Activated T-cell treated with anti-CD3 and anti-CD28 coated beads, Interleukin-2, amount 50 U/mL, for 72 hours (primary cell): ENCODE results near the gene EMSY. TPM values are rescaled to one million over a fixed set of nuclear protein-coding genes. Genes with fewer than 3 reads are reported as not detected.
A peak's percentile ranks its signal among the peaks of the same experiment; 100 is the strongest.
"Not testable (repeated sequence)": the region's sequence is repeated elsewhere in the genome, so short reads cannot be mapped to it uniquely, and the experiment has no call there.

Experiments
- ATAC-seq, 2 donors: fragments of 150-1000 bp; cut with Tn5 transposase; replicated peaks in 1 of 2; 2 replicates each; pipeline ENCODE4 v1.10.0; 2021; ENCODE audit warnings: moderate library complexity in 2 of 2, mild to moderate bottlenecking in 1 of 2
- DNase-seq, 2 donors: peaks; one replicate each; pipeline ENCODE4 v3.0.0; 2021 to 2022; ENCODE audit warnings: mixed read lengths in 1 of 2
- H3K27ac Mint-ChIP-seq: one replicate; pipeline ENCODE4 v1.8.0; 2022; ENCODE audit warnings: mild to moderate bottlenecking, moderate library complexity, mixed read lengths
- H3K27me3 Mint-ChIP-seq: one replicate; pipeline ENCODE4 v1.8.0; 2022; ENCODE audit warnings: low read depth, mixed read lengths
- H3K36me3 Mint-ChIP-seq, 2 donors: one replicate each; pipeline ENCODE4 v1.8.0; 2022; ENCODE audit warnings: mixed read lengths in 2 of 2, mild to moderate bottlenecking in 1 of 2; ENCODE audit not compliant: insufficient read depth in 2 of 2
- H3K4me1 Mint-ChIP-seq: one replicate; pipeline ENCODE4 v1.8.0; 2022; ENCODE audit warnings: low read depth, mixed read lengths
- H3K4me3 Mint-ChIP-seq, 2 donors: one replicate each; pipeline ENCODE4 v1.8.0; 2022; ENCODE audit warnings: mild to moderate bottlenecking in 2 of 2, mixed read lengths in 2 of 2, moderate library complexity in 2 of 2
- H3K9me3 Mint-ChIP-seq, 2 donors: one replicate each; pipeline ENCODE4 v1.8.0; 2022; ENCODE audit warnings: mixed read lengths in 2 of 2
- total RNA-seq, 2 donors: library from RNA; stranded (reverse); gene quantifications; one replicate each; pipeline ENCODE4 v1.2.3, GENCODE V29; 2022

The EMSY gene
- total RNA-seq, 2 donors from 2014 or later = 24.6 to 27.8 TPM

- peaks cover 6% of the 10 kb centered on the region for H3K27me3 Mint-ChIP-seq
- ATAC-seq (no peak), DNase-seq (no peak)
- peaks cover 0 to 1% of the 10 kb centered on the region in 2 donors for H3K36me3 Mint-ChIP-seq
- no peak overlapping the region for H3K4me3 Mint-ChIP-seq
- peak overlapping the region; percentile 54 for H3K27ac Mint-ChIP-seq
- H3K4me1 Mint-ChIP-seq = peaks cover 9% of the 10 kb centered on the region
- H3K9me3 Mint-ChIP-seq = no peaks in the 10 kb centered on the region
Measured at GRCh38 chr11:76568621-76569020, 123.8 kb downstream of the EMSY start.

GRCh38 chr11:76572181-76572875 lies 127.5 kb downstream of the EMSY start:
- not testable (repeated sequence) for H3K9me3 Mint-ChIP-seq, DNase-seq, H3K36me3 Mint-ChIP-seq, H3K27ac Mint-ChIP-seq, H3K27me3 Mint-ChIP-seq, H3K4me1 Mint-ChIP-seq, H3K4me3 Mint-ChIP-seq, ATAC-seq

- Mint-ChIP-seq H3K27me3 (peaks cover under 1% of the 10 kb centered on the region), H3K36me3 (no peaks in the 10 kb centered on the region), H3K9me3 (no peaks in the 10 kb centered on the region), H3K27ac (no peak overlapping the region), H3K4me3 (no peak overlapping the region), H3K4me1 (no peaks in the 10 kb centered on the region)
- no peak for ATAC-seq
- DNase-seq = no peak
Measured at GRCh38 chr11:76574406-76574805, 129.6 kb downstream of the EMSY start.

GRCh38 chr11:76574879-76575278 lies 130.1 kb downstream of the EMSY start:
- H3K27me3 Mint-ChIP-seq = no peaks in the 10 kb centered on the region
- no peak overlapping the region for H3K27ac Mint-ChIP-seq
- H3K9me3 Mint-ChIP-seq = no peaks in the 10 kb centered on the region
- H3K4me3 Mint-ChIP-seq = no peak overlapping the region
- no peak for DNase-seq
- no peak for ATAC-seq
- no peaks in the 10 kb centered on the region for H3K36me3 Mint-ChIP-seq
- H3K4me1 Mint-ChIP-seq = no peaks in the 10 kb centered on the region

- H3K4me3 Mint-ChIP-seq = no peak overlapping the region
- H3K27me3 Mint-ChIP-seq = no peaks in the 10 kb centered on the region
- H3K27ac Mint-ChIP-seq = no peak overlapping the region
- no peak for ATAC-seq
- DNase-seq = no peak
- no peaks in the 10 kb centered on the region for H3K36me3 Mint-ChIP-seq
- no peaks in the 10 kb centered on the region for H3K4me1 Mint-ChIP-seq
- H3K9me3 Mint-ChIP-seq = no peaks in the 10 kb centered on the region
Measured at GRCh38 chr11:76577226-76577920, 132.6 kb downstream of the EMSY start.

- no peak for ATAC-seq
- H3K36me3 Mint-ChIP-seq = no peaks in the 10 kb centered on the region
- no peaks in the 10 kb centered on the region for H3K4me1 Mint-ChIP-seq
- H3K4me3 Mint-ChIP-seq = no peak overlapping the region
- no peaks in the 10 kb centered on the region for H3K9me3 Mint-ChIP-seq
- H3K27ac Mint-ChIP-seq = no peak overlapping the region
- H3K27me3 Mint-ChIP-seq = no peaks in the 10 kb centered on the region
- DNase-seq = no peak
Measured at GRCh38 chr11:76577921-76578653, 133.3 kb downstream of the EMSY start.

- no peak overlapping the region for H3K27ac Mint-ChIP-seq
- no peaks in the 10 kb centered on the region for H3K36me3 Mint-ChIP-seq
- no peaks in the 10 kb centered on the region for H3K4me1 Mint-ChIP-seq
- no peaks in the 10 kb centered on the region for H3K9me3 Mint-ChIP-seq
- ATAC-seq (no peak), DNase-seq (no peak)
- no peaks in the 10 kb centered on the region for H3K27me3 Mint-ChIP-seq
- H3K4me3 Mint-ChIP-seq = no peak overlapping the region
Measured at GRCh38 chr11:76578654-76579055, 133.8 kb downstream of the EMSY start.

GRCh38 chr11:76579056-76579751 lies 134.4 kb downstream of the EMSY start:
- ATAC-seq (no peak), DNase-seq (no peak)
- H3K9me3 Mint-ChIP-seq = no peaks in the 10 kb centered on the region
- no peaks in the 10 kb centered on the region for H3K4me1 Mint-ChIP-seq
- no peak overlapping the region for H3K27ac Mint-ChIP-seq
- H3K4me3 Mint-ChIP-seq = no peak overlapping the region
- no peaks in the 10 kb centered on the region for H3K27me3 Mint-ChIP-seq
- H3K36me3 Mint-ChIP-seq = no peaks in the 10 kb centered on the region

GRCh38 chr11:76579752-76580151 lies 134.9 kb downstream of the EMSY start:
- no peak overlapping the region for H3K27ac Mint-ChIP-seq
- ATAC-seq (no peak), DNase-seq (no peak)
- H3K9me3 Mint-ChIP-seq = no peaks in the 10 kb centered on the region
- no peaks in the 10 kb centered on the region for H3K27me3 Mint-ChIP-seq
- H3K4me1 Mint-ChIP-seq = no peaks in the 10 kb centered on the region
- H3K36me3 Mint-ChIP-seq = no peaks in the 10 kb centered on the region
- no peak overlapping the region for H3K4me3 Mint-ChIP-seq

- H3K4me1 Mint-ChIP-seq, H3K9me3 Mint-ChIP-seq: not testable (repeated sequence)
Measured at GRCh38 chr11:76582471-76582870, 137.7 kb downstream of the EMSY start.

GRCh38 chr11:76587820-76588454 lies 143.1 kb downstream of the EMSY start:
- peak overlapping the region; percentile 92 for H3K27ac Mint-ChIP-seq
- peaks cover 50% of the 10 kb centered on the region for H3K4me1 Mint-ChIP-seq
- peak; percentile 49 to 50 for ATAC-seq
- DNase-seq = no peak
- H3K36me3 Mint-ChIP-seq = no peaks in the 10 kb centered on the region
- H3K27me3 Mint-ChIP-seq = no peaks in the 10 kb centered on the region
- peak overlapping the region; percentile 27 to 72 for H3K4me3 Mint-ChIP-seq
- no peaks in the 10 kb centered on the region for H3K9me3 Mint-ChIP-seq

More at GRCh38 chr11:76582471-76582870, 137.7 kb downstream of the EMSY start:
- H3K36me3 Mint-ChIP-seq, ATAC-seq, H3K27me3 Mint-ChIP-seq, H3K27ac Mint-ChIP-seq, DNase-seq, H3K4me3 Mint-ChIP-seq: not testable (repeated sequence)

GRCh38 chr11:76588455-76589325 lies 143.9 kb downstream of the EMSY start:
- H3K36me3 Mint-ChIP-seq = peaks cover 0 to 1% of the 10 kb centered on the region in 2 donors
- no peaks in the 10 kb centered on the region for H3K27me3 Mint-ChIP-seq
- H3K4me3 Mint-ChIP-seq = peak overlapping the region; percentile 27 to 72
- peaks cover 57% of the 10 kb centered on the region for H3K4me1 Mint-ChIP-seq
- peak; percentile 62 to 71 for DNase-seq
- no peaks in the 10 kb centered on the region for H3K9me3 Mint-ChIP-seq
- peak; percentile 79 to 84 for ATAC-seq
- peak overlapping the region; percentile 92 for H3K27ac Mint-ChIP-seq
